DOHH2 (cell line): ENCODE data around the gene CMIP.

Experiments used
- CTCF ChIP-seq: fragments of 200-600 bp; sonication (generic); IDR thresholded peaks from one replicate; pipeline ENCODE4 v1.5.1; 2014; ENCODE audit warnings: antibody characterized with exemption, mild to moderate bottlenecking, low read depth, low read length; ENCODE audit not compliant: poor library complexity, severe bottlenecking
- EZH2phosphoT487 ChIP-seq: fragments of 200-600 bp; sonication (generic); IDR thresholded peaks from 2 replicates; pipeline ENCODE4 v1.6.1; 2017; ENCODE audit warnings: borderline replicate concordance, mild to moderate bottlenecking, antibody characterized with exemption, low read length, moderate library complexity, mixed read lengths

GRCh38 chr16:81583893-81584631 is 139.5 kb downstream of the CMIP start:
- TF ChIP-seq CTCF (no peak), EZH2phosphoT487 (no peak)
